SH-SY5Y (cell line): ENCODE results near the gene GDF7.

ENCODE experiments used
- GATA2 ChIP-seq: IDR thresholded peaks from 2 replicates; pipeline ENCODE4 v1.6.1; 2011; ENCODE audit warnings: mild to moderate bottlenecking, low read depth, low read length
- GATA3 ChIP-seq: IDR thresholded peaks from 2 replicates; pipeline ENCODE4 v1.6.1; 2011; ENCODE audit warnings: low read depth, mild to moderate bottlenecking, low read length, moderate library complexity

DNA sequence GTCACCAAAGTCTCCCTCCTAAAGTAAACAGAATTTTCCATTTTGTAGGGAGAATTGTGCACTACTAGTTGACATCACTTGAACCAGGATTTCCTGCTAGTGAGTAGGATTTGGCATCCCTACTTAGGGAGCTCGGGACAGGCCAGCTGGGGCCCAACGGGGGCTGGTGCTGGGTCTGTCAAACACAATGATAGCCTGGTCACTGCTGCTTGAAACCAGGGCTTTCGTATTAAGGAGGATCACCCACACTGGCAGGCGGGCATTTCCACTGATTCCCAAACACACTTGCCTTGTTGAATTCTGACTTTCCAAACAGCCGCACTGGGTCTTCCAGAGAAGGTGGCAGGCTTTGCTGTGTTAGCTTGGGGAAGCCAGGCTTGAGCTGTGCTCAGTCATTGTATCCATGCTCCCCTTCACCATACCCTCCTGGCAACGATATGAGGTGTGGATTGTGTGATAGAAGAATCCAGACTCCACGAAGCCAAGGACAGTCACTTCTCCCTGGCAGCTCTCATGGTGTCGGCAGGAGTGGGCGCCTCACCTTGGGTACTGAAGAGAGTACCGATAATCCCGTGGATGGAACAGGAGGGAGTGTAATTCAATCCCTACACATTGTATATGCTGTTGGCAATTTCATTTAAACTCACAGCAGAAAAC is 7.5 kb downstream of the GDF7 start:
- TF ChIP-seq GATA3, result no peak
- TF ChIP-seq GATA2, result no peak
